Adrenal gland (tissue), 12 donors: Measurements from ENCODE around the gene MAN2B2. TPM values are rescaled to one million over a fixed set of nuclear protein-coding genes. Genes with fewer than 3 reads are reported as not detected.

Experiments used
- DNase-seq, 7 donors: peaks; one replicate each; pipeline ENCODE4 v3.0.0-alpha.2; 2019 to 2020
- H3K27ac ChIP-seq, 5 donors: fragments of 200-600 bp; sonication (generic) in 4 of 5; 1 replicate in 3 of 5; 2 replicates in 2 of 5; pipeline versions ENCODE4 v1.5.1 to v1.8.0; 2016 to 2020; ENCODE audit warnings: mild to moderate bottlenecking in 1 of 5
- H3K27me3 ChIP-seq: fragments of 200-600 bp; 2 replicates; pipeline ENCODE4 v1.8.0; 2021
- H3K36me3 ChIP-seq, 2 donors: fragments of 200-600 bp; replicated peaks in 1 of 2; 1 replicate in 1 of 2; 2 replicates in 1 of 2; pipeline versions ENCODE4 v1.5.1 to v1.8.0; 2018 to 2022
- H3K4me1 ChIP-seq, 2 donors: fragments of 200-600 bp; replicated peaks in 1 of 2; 1 replicate in 1 of 2; 2 replicates in 1 of 2; pipeline versions ENCODE4 v1.5.1 to v1.8.0; 2018 to 2021
- H3K4me3 ChIP-seq, 4 donors: fragments of 200-600 bp; sonication (generic) in 3 of 4; one replicate each; pipeline ENCODE4 v1.5.1; 2016 to 2018
- H3K9me3 ChIP-seq, 3 donors: fragments of 200-600 bp; sonication (generic) in 1 of 3; replicated peaks in 1 of 3; 1 replicate in 2 of 3; 2 replicates in 1 of 3; pipeline versions ENCODE4 v1.5.1 to v1.8.0; 2016 to 2021
- CTCF ChIP-seq, 6 experiments: fragments of 450-650 bp in 4 of 6; fragments of 200-600 bp in 2 of 6; sonication (generic) in 1 of 6; IDR thresholded peaks; 1 replicate in 5 of 6; 2 replicates in 1 of 6; pipeline versions ENCODE4 v1.5.1 to v1.8.0; 2016 to 2021; ENCODE audit warnings: antibody characterized with exemption in 6 of 6, mild to moderate bottlenecking in 2 of 6, moderate library complexity in 1 of 6
- POLR2A ChIP-seq, 2 donors: fragments of 450-650 bp; IDR thresholded peaks; one replicate each; pipeline ENCODE4 v1.6.1; 2017; ENCODE audit warnings: antibody characterized with exemption in 2 of 2, mild to moderate bottlenecking in 2 of 2, moderate library complexity in 1 of 2
- WGBS, 4 donors: extraction: QIAGEN DNeasy Blood & Tissue Kit in 2 of 4; methylation state at CpG; one replicate each; pipeline versions ENCODE4 v1.1.5 to v1.1.7; 2013 to 2017; 5-methylcytosine and 5-hydroxymethylcytosine counted together
- intact Hi-C, 2 donors: fragments of 100-400 bp; cut with DNase I; formaldehyde crosslinking; loops; one replicate each; pipeline versions ENCODE4 v1.14.1 to v1.15.0; 2022 to 2023
- polyA plus RNA-seq, 3 donors: library from polyadenylated mRNA; stranded (reverse); fragments of 200-250 nt in 2 of 3; fragments of 350-450 nt in 1 of 3; fragmentation: Illumina TruSeq in 1 of 3; extraction: RNeasy Lipid Tissue Mini Kit (QIAGEN cat#74804) in 1 of 3; gene quantifications; one replicate each; pipeline ENCODE4 v1.2.3, GENCODE V29; 2013 to 2014
- total RNA-seq, 9 donors: library from RNA; depleted of rRNA in 4 of 9; stranded (reverse); fragments of >200 nt in 4 of 9; fragments of 120-200 nt in 1 of 9; fragmentation: NEBNext Ultra II Directional in 1 of 9; extraction: Animal tissue kit (Norgen Biotek cat#: 25700) in 1 of 9; gene quantifications; one replicate each; pipeline versions ENCODE4 v1.1.0 to v1.2.4, GENCODE V29; 2013 to 2023
- donor health status: healthy with polysubstance abuse.
- donor health status: Bipolar disorder and iron deficiency.
- donor health status: DM: yes; HTN: yes; CAD: no.
- donor health status: DM: no; HTN: no; CAD: no.
- donor health status: DM: no; HTN: no; CAD: no.
- donor health status: DM: yes; HTN: yes; CAD: no.

Gene MAN2B2
- total and polyA plus RNA-seq, 12 donors: 9.3 to 50.6 (median 27.7) TPM

GRCh38 chr4:6592804-6593563 is 18.0 kb downstream of the MAN2B2 start:
- intact Hi-C loops: no loop called here
- Histone ChIP-seq H3K27me3 (no peaks in the 10 kb centered on the region), H3K4me1 (no peaks in the 10 kb centered on the region), H3K36me3 (peaks cover 0 to 28% of the 10 kb centered on the region in 2 donors), H3K4me3 (no peak overlapping the region), H3K27ac (no peak overlapping the region), H3K9me3 (no peaks in the 10 kb centered on the region)
- DNase-seq: no peak
- TF ChIP-seq POLR2A (IDR thresholded peaks at IDR 0.05) (no peak), CTCF (IDR thresholded peaks at IDR 0.05) (no peak)
- WGBS, 4 donors: 92 to 94% (median 93%) methylated on average over 7 to 16 of the region's 16 CpGs

GRCh38 chr4:6594341-6594740 is 19.4 kb downstream of the MAN2B2 start:
- WGBS, 4 donors: 94 to 100% (median 96%) methylated on average over 1 to 22 of the region's 22 CpGs
- no peaks in the 10 kb centered on the region for H3K4me1 ChIP-seq
- no peak overlapping the region for H3K27ac ChIP-seq
- intact Hi-C loops: no loop called here
- H3K4me3 ChIP-seq: no peak overlapping the region
- no peaks in the 10 kb centered on the region for H3K9me3 ChIP-seq
- no peaks in the 10 kb centered on the region for H3K27me3 ChIP-seq
- TF ChIP-seq CTCF (IDR thresholded peaks at IDR 0.05) (no peak), POLR2A (IDR thresholded peaks at IDR 0.05) (no peak)
- DNase-seq: no peak
- peaks cover 0 to 25% of the 10 kb centered on the region in 2 donors for H3K36me3 ChIP-seq

- H3K4me3 ChIP-seq: no peak overlapping the region
- intact Hi-C loops: no loop called here
- H3K27me3 ChIP-seq: no peaks in the 10 kb centered on the region
- peaks cover 0 to 25% of the 10 kb centered on the region in 2 donors for H3K36me3 ChIP-seq
- no peaks in the 10 kb centered on the region for H3K4me1 ChIP-seq
- no peaks in the 10 kb centered on the region for H3K9me3 ChIP-seq
- DNase-seq: no peak
- no peak overlapping the region for H3K27ac ChIP-seq
- 91 to 94% (median 92%) methylated on average over 6 to 7 of the region's 7 CpGs for WGBS, 4 donors
- TF ChIP-seq POLR2A (IDR thresholded peaks at IDR 0.05) (no peak), CTCF (IDR thresholded peaks at IDR 0.05) (no peak)
These were observed 19.9 kb downstream of the MAN2B2 start for GRCh38 chr4:6594826-6595355.

GRCh38 chr4:6595897-6596537 is 21.0 kb downstream of the MAN2B2 start:
- TF ChIP-seq POLR2A (IDR thresholded peaks at IDR 0.05) (no peak), CTCF (IDR thresholded peaks at IDR 0.05) (no peak)

More at GRCh38 chr4:6595897-6596537, 21.0 kb downstream of the MAN2B2 start:
- WGBS, 4 donors: 65 to 100% (median 70%) methylated on average over 5 to 16 of the region's 16 CpGs
- H3K4me3 ChIP-seq: no peak overlapping the region
- no peaks in the 10 kb centered on the region for H3K9me3 ChIP-seq
- intact Hi-C loops: no loop called here
- no peaks in the 10 kb centered on the region for H3K4me1 ChIP-seq
- no peak overlapping the region for H3K27ac ChIP-seq
- no peaks in the 10 kb centered on the region for H3K27me3 ChIP-seq
- peaks cover 0 to 27% of the 10 kb centered on the region in 2 donors for H3K36me3 ChIP-seq
- DNase-seq: no peak
